Measurements from ENCODE around the gene PGGHG.

DNA sequence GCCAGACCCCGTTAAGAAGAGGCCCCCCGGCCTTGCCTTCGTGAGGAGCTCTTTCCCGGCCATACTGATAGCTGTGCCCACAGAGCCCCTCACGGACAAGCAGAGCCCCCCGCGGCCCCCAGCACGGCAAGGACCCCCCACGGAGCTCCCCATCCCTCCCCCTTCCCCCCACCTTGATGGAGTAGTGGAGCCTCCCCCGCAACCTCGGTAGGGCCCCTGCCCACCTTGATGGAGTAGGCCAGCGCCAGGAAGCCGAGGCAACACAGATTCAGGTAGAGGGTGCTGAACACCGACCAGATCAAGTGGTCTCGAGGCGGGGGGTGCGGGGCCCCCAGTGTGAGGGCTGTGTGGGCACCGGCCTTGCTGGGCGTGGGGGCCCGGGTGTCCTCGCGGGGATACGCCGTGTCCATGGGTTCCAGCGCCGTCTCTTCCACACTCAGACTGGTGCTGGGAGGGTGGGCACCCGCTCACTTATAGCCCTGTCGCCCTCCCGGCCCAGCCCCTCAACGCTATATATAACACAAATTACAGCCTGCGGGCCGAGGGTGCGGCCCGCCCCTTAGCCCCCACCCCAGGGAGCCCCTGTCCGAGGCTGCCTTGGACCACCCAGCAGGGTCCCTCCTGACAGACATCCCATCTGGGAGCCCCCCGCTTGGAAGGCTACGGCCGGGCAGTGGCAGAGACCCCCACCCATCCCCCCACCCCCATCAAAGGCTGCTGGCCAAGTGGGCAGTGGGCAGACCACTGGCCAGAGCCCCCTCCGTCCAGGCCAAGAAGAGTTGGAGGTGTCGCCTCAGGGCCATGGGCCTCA is 10.4 kb downstream of the PGGHG start, which contains the start of gene IFITM5:
- TF ChIP-seq, protein P1, sequence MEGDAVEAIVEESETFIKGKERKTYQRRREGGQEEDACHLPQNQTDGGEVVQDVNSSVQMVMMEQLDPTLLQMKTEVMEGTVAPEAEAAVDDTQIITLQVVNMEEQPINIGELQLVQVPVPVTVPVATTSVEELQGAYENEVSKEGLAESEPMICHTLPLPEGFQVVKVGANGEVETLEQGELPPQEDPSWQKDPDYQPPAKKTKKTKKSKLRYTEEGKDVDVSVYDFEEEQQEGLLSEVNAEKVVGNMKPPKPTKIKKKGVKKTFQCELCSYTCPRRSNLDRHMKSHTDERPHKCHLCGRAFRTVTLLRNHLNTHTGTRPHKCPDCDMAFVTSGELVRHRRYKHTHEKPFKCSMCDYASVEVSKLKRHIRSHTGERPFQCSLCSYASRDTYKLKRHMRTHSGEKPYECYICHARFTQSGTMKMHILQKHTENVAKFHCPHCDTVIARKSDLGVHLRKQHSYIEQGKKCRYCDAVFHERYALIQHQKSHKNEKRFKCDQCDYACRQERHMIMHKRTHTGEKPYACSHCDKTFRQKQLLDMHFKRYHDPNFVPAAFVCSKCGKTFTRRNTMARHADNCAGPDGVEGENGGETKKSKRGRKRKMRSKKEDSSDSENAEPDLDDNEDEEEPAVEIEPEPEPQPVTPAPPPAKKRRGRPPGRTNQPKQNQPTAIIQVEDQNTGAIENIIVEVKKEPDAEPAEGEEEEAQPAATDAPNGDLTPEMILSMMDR (IDR thresholded peaks at IDR 0.05) = no peak
- no peak for TF ChIP-seq POLR2A (IDR thresholded peaks at IDR 0.05)
